ENCODE measurements around the gene SH3D21. TPM values are rescaled to one million over a fixed set of nuclear protein-coding genes. Genes with fewer than 3 reads are reported as not detected.

Gene SH3D21
- total and polyA plus RNA-seq, 2 of the 8 experiments (the other 6 are each of a cell fraction or from before 2014, with no cell fraction given): 3.4 to 8.6 TPM

- no peak overlapping the region for H2BK5ac ChIP-seq (ENCODE audit: low read depth, low read length)
- no peak overlapping the region for H4K8ac ChIP-seq (ENCODE audit: extremely low read depth, insufficient read depth, low read length)
- H3K23ac ChIP-seq (ENCODE audit: insufficient read length): no peak overlapping the region
- H2BK120ac ChIP-seq (replicated peaks; ENCODE audit: low read depth, low read length): no peak overlapping the region
- H2AFZ ChIP-seq (ENCODE audit: low read length): no peak overlapping the region
- H3K27me3 ChIP-seq (replicated peaks in 1 of 4; ENCODE audit: control insufficient read depth in 3 of 4, extremely low read depth in 1 of 4, insufficient read depth in 3 of 4, low read length in 3 of 4): no peaks in the 10 kb centered on the region
- no peak overlapping the region for H4K5ac ChIP-seq (ENCODE audit: insufficient read length, low read depth, low read length)
- FAIRE-seq (no peak), DNase-seq (ENCODE audit: low read depth in 1 of 2, low spot score in 2 of 2) (no peak)
- no peak overlapping the region for H3K18ac ChIP-seq (ENCODE audit: extremely low read depth, low read length)
- ChIA-PET POLR2A (ENCODE audit: partially characterized antibody) (interaction anchor here (4.4 kb wide), 1 partner anchor 32 kb away, joined by 19 read pairs; no protein-coding TSS in a partner anchor), CTCF (ENCODE audit: partially characterized antibody) (interaction anchor here (1.0 to 13.3 kb wide), 5 partner anchors 13 to 67 kb away, joined by 3 to 150 read pairs (median 4); no protein-coding TSS in a partner anchor)
- no peak overlapping the region for H3K4ac ChIP-seq (replicated peaks; ENCODE audit: insufficient read length, low read depth, low read length)
- H3K9ac ChIP-seq (replicated peaks in 1 of 4; ENCODE audit: extremely low read depth in 1 of 4, low read depth in 3 of 4, low read length in 3 of 4): no peak overlapping the region
- no peaks in the 10 kb centered on the region for H3K23me2 ChIP-seq (ENCODE audit: low read depth, low read length)
- peaks cover 0 to 6% (median 0%) of the 10 kb centered on the region in 4 experiments; a peak in 1 of 7 replicates for H3K4me1 ChIP-seq (replicated peaks in 1 of 4; ENCODE audit: control insufficient read depth in 3 of 4, insufficient read depth in 4 of 4, low read length in 3 of 4)
- H3K14ac ChIP-seq (ENCODE audit: insufficient read length): no peak overlapping the region
- no peaks in the 10 kb centered on the region; the same call in none of the 2 replicates for H3K79me1 ChIP-seq (ENCODE audit: low read depth, low read length)
- H4K91ac ChIP-seq (replicated peaks; ENCODE audit: insufficient read length, low read length): no peak overlapping the region
- no peak overlapping the region for H2BK20ac ChIP-seq (ENCODE audit: low read length)
- no peak overlapping the region for H2BK15ac ChIP-seq (ENCODE audit: low read length)
- no peak overlapping the region for H3K4me3 ChIP-seq (ENCODE audit: extremely low read depth in 1 of 4, insufficient read depth in 2 of 4, low read depth in 3 of 4, low read length in 4 of 4)
- no peak overlapping the region for H2BK12ac ChIP-seq (ENCODE audit: low read depth, low read length)
- H2AK5ac ChIP-seq (ENCODE audit: low read depth, low read length): no peak overlapping the region
- H3K9me3 ChIP-seq (ENCODE audit: insufficient read depth in 2 of 2, low read depth in 1 of 2, low read length in 1 of 2): no peaks in the 10 kb centered on the region
- H3K36me3 ChIP-seq (ENCODE audit: control insufficient read depth in 2 of 4, insufficient read depth in 4 of 4, low read length in 3 of 4): peaks cover 4 to 23% (median 12%) of the 10 kb centered on the region in 4 experiments; a peak in 6 of 8 replicates
- TF ChIP-seq SP4 (IDR thresholded peaks at IDR 0.05; ENCODE audit: low read length) (no peak), TBP (IDR thresholded peaks at IDR 0.05; ENCODE audit: low read depth, low read length) (no peak), POLR2A (IDR thresholded peaks at IDR 0.05; ENCODE audit: control extremely low read depth in 1 of 2, low read depth in 2 of 2, low read length in 2 of 2) (no peak), SRF (IDR thresholded peaks at IDR 0.05; ENCODE audit: low read depth, low read length) (no peak)
- no peaks in the 10 kb centered on the region for H3K79me2 ChIP-seq (ENCODE audit: control insufficient read depth in 1 of 2, insufficient read depth in 2 of 2, low read length in 2 of 2)
- 92% methylated on average over 11 of the region's 11 CpGs; no CpG with 5 or more reads in 1 of the 2 experiments for WGBS, 2 experiments (ENCODE audit: extremely low coverage in 1 of 2, insufficient coverage in 1 of 2, insufficient read length in 1 of 2, insufficient replicate concordance in 2 of 2, low coverage in 1 of 2, low lambda C conversion rate in 2 of 2, missing lambda C conversion rate in 1 of 2)
- H3K27ac ChIP-seq (ENCODE audit: low read depth, low read length): no peak overlapping the region
- H3K4me2 ChIP-seq (ENCODE audit: insufficient read depth in 1 of 2, low read depth in 2 of 2, low read length in 2 of 2): no peak overlapping the region
- H3K56ac ChIP-seq (replicated peaks; ENCODE audit: insufficient read length, low read depth, low read length): no peak overlapping the region
- H4K20me1 ChIP-seq (replicated peaks in 1 of 2; ENCODE audit: control insufficient read depth in 1 of 2, insufficient read depth in 2 of 2, low read length in 2 of 2): peaks cover 1 to 5% of the 10 kb centered on the region in 2 experiments
Observed at GRCh38 chr1:36354486-36354885, 48.3 kb downstream of the SH3D21 start.
